SK-N-SH (cell line): ENCODE data around the gene SYT14.

Experiments used
- ELF1 ChIP-seq: IDR thresholded peaks from 2 replicates; pipeline ENCODE4 v1.4.0; 2012
- EP300 ChIP-seq, 2 experiments: IDR thresholded peaks; 2 replicates each; pipeline versions ENCODE4 v1.4.0 to v1.6.1; 2012; ENCODE audit warnings: borderline replicate concordance in 1 of 2, low read depth in 1 of 2, low read length in 1 of 2
- FOSL2 ChIP-seq: IDR thresholded peaks from 2 replicates; pipeline ENCODE4 v1.4.0; 2012; ENCODE audit warnings: low read depth, mild to moderate bottlenecking, moderate library complexity, borderline replicate concordance
- MAX ChIP-seq: IDR thresholded peaks from 2 replicates; pipeline ENCODE4 v1.4.0; 2012; ENCODE audit warnings: low read depth
- MEF2A ChIP-seq: IDR thresholded peaks from 2 replicates; pipeline ENCODE4 v1.4.0; 2012; ENCODE audit warnings: low read depth, borderline replicate concordance
- RAD21 ChIP-seq: IDR thresholded peaks from 2 replicates; pipeline ENCODE4 v1.6.1; 2012; ENCODE audit warnings: mild to moderate bottlenecking, low read length
- REST ChIP-seq: IDR thresholded peaks from 2 replicates; pipeline ENCODE4 v1.6.1; 2012; ENCODE audit warnings: mild to moderate bottlenecking, low read depth, low read length, moderate library complexity
- TAF1 ChIP-seq: IDR thresholded peaks from 2 replicates; pipeline ENCODE4 v1.6.1; 2012; ENCODE audit warnings: low read depth, mild to moderate bottlenecking, low read length, moderate library complexity, borderline replicate concordance
- USF2 ChIP-seq: fragments of 150-350 bp; IDR thresholded peaks from 2 replicates; pipeline ENCODE4 v1.6.1; 2017; ENCODE audit warnings: antibody characterized with exemption, low read length, low read depth, borderline replicate concordance
- YY1 ChIP-seq: IDR thresholded peaks from 2 replicates; pipeline ENCODE4 v1.4.0; 2012; ENCODE audit warnings: low read depth, mild to moderate bottlenecking
- TF ChIP-seq, protein P1 (sequence below): fragments of 200-600 bp; sonication (generic); IDR thresholded peaks from 2 replicates; pipeline ENCODE4 v1.6.1; 2017; ENCODE audit warnings: antibody characterized with exemption, mild to moderate bottlenecking, moderate library complexity
- TF ChIP-seq, protein P2 (sequence below): IDR thresholded peaks from 2 replicates; pipeline ENCODE4; 2012

GRCh38 chr1:210200124-210200736 is 262.2 kb downstream of the SYT14 start:
- TF ChIP-seq REST (no peak), RAD21 (peak; percentile 52; the same call in 1 of the 2 replicates), MAX (no peak), ELF1 (no peak), USF2 (no peak), TAF1 (no peak), YY1 (no peak), EP300 (IDR thresholded peaks at IDR 0.05; ENCODE audit: borderline replicate concordance in 1 of 2, low read depth in 1 of 2, low read length in 1 of 2) (no peak), MEF2A (no peak), FOSL2 (no peak)
- TF ChIP-seq, protein P1, sequence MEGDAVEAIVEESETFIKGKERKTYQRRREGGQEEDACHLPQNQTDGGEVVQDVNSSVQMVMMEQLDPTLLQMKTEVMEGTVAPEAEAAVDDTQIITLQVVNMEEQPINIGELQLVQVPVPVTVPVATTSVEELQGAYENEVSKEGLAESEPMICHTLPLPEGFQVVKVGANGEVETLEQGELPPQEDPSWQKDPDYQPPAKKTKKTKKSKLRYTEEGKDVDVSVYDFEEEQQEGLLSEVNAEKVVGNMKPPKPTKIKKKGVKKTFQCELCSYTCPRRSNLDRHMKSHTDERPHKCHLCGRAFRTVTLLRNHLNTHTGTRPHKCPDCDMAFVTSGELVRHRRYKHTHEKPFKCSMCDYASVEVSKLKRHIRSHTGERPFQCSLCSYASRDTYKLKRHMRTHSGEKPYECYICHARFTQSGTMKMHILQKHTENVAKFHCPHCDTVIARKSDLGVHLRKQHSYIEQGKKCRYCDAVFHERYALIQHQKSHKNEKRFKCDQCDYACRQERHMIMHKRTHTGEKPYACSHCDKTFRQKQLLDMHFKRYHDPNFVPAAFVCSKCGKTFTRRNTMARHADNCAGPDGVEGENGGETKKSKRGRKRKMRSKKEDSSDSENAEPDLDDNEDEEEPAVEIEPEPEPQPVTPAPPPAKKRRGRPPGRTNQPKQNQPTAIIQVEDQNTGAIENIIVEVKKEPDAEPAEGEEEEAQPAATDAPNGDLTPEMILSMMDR = no peak
- TF ChIP-seq, protein P2, sequence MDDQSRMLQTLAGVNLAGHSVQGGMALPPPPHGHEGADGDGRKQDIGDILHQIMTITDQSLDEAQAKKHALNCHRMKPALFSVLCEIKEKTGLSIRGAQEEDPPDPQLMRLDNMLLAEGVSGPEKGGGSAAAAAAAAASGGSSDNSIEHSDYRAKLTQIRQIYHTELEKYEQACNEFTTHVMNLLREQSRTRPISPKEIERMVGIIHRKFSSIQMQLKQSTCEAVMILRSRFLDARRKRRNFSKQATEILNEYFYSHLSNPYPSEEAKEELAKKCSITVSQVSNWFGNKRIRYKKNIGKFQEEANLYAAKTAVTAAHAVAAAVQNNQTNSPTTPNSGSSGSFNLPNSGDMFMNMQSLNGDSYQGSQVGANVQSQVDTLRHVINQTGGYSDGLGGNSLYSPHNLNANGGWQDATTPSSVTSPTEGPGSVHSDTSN = no peak
